ENCODE data around the gene KLF3.

GRCh38 chr4:38703635-38704034 lies 39.6 kb downstream of the KLF3 start:
- no peak for TF ChIP-seq ZNF776 (tag by site-specific recombination; IDR thresholded peaks at IDR 0.05; ENCODE audit: borderline replicate concordance)
- no peak for TF ChIP-seq CTCF (tag by site-specific recombination; IDR thresholded peaks at IDR 0.05)
